CD4-positive, alpha-beta T cell treated with Interleukin-21 for 1 hour (primary cell): Measurements from ENCODE around the gene TUBA3C.
"Not testable (repeated sequence)": the region's sequence is repeated elsewhere in the genome, so short reads cannot be mapped to it uniquely, and the experiment has no call there.

Experiments
- DNase-seq: peaks from one replicate; pipeline ENCODE4 v3.0.0-alpha.2; 2020

The TUBA3C gene

DNA sequence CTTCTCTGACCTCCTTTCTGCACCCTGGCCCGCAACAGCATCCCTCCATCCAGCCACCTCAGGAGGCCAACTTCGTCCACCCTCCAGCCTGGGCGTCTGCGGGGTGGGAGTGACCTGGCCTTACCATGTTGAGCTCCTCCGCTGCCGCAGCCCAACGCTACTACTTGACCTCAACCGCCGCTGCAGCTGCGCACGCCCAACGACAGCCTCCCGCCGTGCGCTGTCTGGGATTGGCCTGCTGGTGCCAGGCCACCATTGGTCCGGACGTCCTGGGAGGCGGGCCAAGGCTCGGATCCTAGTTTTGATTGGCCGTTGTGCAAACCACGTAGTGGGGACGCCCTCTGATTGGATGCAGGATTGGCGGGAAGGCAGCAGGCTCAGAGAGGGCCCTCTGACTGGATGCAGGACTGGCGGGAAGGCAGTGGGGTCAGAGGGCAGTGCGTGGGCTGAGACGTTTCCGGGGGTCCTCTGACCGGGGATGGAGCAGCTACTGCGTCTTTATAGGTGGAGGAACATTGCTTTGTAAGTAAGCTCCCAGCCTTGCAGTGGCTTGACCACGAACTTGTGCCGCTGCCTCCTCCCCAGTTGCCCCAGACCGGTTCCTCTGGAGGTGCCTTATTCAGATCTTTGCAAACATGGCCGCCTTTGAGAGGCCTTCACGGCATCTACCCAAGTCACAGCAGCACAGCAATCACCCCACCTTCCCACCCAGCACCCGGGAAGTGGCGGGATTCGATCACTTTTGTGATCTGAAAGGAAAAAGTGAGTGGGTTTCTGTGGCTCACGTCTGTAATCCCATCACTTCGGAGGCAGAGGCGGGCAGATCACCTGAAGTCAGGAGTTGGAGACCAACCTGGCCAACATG is at the start of gene TUBA3C:
Gene TUBA3C, minus strand, starts transcription at position 204 of the 865 bp plus-strand sequence. Its CDS starts 77 bp downstream, at position 127.
- DNase-seq, result no peak

DNA sequence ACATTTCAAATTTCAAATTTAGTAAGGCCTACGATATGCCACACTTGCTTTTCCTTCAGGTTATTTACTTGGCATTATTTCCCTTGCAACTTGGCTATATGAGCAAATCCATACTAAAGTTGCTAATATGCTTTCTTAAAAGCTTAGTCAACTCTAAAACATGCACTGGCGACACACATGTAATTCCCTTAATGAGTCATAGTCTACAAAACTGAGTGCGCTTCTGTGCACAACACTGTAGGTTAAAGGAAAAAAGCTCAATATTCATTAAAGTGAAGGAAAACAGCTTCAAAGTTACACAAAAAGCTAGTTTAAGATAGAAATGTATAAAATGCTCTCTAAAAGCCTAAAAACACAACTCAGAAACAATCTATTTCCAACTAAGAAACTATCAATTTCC is 25.8 kb upstream of the TUBA3C start:
- DNase-seq, result not testable (repeated sequence)

DNA sequence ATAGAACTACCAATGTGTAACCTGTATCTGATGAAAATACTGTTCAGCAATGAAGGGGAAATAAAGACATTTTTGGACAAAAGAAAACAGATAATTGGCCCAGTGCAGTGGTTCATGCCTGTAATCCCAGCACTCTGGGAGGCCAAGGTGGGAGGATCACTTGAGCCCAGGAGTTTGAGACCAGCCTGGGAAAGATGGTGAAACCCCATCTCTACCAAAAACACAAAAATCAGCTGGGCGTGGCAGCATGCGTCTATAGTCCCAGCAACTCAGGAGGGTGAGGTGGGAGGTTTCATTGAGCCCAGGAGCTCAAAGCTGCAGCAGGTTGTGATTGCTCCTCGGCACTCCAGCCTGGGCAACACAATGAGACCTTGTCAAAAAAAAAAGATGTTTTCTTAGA is 11.0 kb upstream of the TUBA3C start:
- DNase-seq, result not testable (repeated sequence)

DNA sequence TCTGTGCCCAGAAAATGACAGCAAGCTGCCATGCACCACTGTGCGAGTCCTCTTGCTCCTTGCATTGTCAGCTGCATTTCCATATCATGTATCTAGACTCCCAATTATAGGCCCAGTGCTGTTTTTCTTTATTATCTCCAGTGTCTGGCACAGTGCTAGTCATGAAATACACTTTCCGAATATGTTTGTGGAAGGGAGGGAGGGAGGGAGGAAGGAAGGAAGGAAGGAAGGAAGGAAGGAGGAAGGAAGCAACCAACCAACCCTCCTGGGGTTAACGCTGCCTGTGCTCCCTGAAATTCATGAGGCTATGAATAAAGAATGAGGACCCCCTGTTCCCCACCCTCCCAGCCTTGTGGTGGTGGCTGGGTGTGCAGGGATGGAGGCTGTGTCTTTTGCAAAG is 8.3 kb upstream of the TUBA3C start:
- DNase-seq, result not testable (repeated sequence)

DNA sequence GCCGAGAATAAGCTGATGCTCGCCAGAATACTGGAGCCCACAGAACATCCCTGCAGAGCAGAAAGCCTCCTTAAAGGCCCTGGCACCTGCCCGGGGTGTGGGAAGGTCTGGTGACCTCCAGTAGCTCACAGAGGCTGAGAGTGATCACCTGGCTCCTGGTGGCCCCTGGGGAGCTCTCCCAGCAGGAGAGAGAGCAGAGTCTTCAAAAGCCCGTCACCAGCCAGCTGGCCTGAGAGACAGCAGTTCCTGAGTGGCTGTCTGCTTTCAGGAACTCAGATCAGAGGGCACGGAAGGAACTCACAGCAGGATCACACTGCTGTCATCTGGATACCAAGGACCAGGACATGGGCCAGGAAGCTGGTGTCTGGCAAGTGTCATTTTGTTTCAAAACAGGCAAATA is 7.7 kb upstream of the TUBA3C start:
- DNase-seq, result not testable (repeated sequence)

DNA sequence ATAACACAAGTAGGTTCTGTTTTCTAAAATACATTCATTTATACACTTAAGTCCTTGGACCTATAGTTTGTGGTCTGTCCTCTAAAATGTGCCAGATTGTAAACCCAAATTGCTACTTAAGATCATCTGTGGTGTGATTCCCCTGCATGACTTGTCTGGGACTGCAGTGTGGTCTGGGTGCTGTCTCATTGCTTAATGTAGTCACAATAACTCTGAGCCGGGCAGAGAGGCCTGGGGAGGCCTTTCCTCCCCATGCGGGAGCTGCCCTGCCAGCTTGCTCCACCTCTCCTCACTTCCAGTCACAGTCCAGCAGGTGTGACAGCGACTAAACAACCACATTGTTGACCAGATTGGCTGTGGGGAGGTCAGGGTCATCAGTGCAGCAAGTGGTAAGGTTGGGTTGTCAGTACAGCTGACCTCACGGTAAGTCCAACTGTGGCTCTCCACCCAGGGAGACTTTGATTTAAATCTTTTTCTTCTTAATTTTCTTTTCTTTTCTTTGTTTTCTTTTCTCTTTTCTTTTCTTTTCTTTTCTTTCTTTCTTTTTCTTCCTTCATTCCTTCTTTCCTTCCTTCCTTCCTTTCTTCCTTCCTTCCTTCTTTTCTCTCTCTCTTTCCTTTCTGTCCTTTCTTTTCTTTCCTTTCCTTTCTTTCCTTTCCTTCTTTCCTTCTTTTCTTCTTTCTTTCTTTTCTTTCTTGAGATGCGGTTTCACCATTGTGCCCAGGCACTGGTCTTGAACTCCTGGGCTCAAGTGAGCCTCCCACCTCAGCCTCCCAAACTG is 4.4 kb upstream of the TUBA3C start:
- no peak for DNase-seq

DNA sequence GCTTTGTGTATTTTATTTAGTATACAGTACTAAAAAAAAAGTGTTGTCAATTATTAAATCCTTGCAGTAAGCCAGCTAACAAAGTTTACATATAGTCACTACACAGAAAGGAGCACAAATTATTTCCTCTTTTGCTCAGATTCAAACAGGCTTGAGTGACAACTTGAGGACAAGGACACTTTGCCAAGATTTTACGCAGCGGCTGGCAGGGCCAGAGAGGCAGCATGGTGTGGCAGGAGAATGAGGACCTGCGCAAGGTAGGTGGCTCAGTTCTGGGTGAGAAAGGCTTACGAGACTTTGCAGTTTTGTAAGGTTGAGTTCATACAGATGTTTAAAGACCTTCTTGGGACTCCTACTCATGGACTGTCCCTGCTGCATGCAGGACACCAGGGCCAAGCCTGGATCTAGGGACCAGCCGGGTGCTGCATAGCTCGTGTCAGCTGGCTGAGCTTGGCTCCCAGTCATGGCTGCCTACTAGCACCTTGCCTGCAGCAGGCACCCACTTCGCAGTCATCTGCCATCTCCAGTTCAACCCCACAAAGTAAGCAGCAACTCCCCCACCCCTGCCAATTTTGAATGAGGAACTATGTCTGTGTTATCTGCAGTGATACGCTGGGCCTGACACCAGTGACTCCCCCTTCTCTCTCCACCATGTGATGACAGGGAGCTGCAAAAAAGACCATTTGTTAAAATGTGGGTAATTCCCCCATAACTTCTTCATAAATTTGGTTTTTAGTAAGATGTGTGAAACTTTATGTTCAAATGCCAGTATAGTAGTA is 3.7 kb upstream of the TUBA3C start:
- no peak for DNase-seq

DNA sequence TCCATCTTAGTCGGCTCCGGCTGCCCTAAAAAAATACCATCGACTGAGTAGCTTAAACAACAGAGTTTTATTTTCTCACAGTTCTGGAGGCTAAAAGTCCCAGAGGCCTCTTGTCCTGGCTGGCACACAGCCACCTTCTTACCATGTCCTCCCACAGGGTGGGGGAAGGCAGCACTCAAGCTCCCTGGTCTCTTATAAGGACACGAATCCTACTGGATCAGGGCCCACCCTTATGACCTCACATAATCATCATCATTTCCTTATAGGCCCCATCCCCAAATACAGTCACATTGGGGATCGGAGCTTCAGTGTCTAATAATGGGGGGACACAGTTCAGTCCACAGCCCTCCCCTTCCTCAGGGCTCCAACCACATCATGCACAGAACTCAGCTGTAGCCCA is 2.6 kb upstream of the TUBA3C start:
- no peak for DNase-seq

DNA sequence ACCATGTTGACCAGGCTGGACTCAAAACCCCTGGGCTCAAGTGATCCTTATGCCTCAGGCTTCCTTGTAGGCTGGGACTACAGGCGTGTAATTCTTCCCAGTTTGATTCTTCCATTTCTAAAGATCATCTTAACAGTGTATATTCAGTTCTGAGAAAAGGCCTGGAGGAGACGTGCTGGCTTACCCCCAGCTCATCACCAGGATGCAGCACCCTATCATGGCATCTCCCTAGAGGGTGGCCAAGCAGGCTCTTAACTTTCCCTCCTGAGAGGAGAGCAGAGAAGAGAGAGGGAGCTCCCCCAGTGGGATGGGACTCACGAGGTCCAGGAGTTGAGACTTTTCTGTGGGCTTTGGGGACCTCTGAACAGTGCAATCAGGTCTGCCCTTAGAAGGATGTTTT is 2.1 kb upstream of the TUBA3C start:
- no peak for DNase-seq

DNA sequence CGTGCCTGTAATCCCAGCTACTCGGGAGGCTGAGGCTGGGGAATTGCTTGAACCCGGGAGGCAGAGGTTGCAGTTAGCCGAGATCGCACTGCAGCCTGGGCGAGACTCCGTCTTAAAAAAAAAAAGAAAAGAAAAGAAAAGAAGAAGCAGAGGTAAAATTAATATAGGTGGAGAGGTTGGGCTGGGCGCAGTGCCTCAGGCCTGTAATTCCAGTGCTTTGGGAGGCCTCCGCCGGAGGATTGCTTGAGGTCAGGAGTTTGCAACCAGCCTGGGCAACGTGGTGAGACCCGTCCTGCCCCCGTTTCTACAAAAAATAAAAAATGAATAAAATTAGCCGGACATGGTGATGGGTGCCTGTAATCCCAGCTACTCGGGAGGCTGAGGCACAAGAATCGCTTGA is 912 bp upstream of the TUBA3C start:
- DNase-seq, result no peak

DNA sequence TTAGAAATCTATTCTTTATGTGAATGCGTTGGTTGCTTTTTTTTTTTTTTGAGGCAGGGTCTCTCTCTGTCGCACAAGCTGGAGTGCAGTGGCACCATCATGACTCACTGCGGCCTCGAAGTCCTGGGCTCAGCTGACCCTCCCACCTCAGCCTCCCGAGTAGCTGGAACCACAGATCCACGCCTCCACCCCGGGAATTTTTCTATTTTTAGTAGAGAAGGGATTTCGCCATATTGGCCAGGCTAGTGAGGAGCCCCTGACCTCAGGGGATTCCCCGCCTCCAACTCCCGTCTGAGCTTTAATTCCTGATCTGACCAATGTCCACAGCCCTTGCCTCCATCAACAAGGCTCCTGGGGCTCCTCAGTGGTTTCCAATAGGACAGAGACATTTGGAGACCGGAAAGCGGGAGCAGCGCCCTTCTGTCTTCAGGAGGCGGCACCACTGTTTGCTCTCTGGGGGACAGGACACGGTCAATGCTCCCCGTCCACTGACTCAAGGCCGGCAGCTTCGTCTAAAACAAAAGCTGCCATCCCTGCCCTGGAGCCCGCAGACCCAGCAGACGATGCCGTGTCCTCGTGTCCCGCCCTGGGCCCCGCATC is 503 bp downstream of the TUBA3C start:
- DNase-seq, result no peak

DNA sequence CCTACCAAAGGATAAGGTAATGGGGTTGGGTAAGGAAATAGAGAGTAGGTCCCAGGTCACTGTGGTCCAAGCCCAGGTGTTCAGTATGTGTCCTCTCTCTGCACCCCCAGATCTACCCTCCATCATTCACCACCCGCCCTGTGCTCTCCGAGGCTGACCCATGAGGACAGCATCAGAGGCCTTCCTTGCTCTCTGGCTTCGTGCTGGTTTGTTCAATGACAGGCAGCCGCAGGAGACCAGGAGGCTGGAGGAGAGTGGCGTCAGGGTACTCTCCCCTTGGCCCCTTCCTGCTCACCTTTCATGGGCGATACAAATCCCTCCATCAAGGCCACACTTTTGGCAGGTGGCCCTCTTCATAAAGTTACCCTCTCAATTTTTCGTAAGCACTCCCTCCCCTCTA is 1.7 kb downstream of the TUBA3C start:
- no peak for DNase-seq

DNA sequence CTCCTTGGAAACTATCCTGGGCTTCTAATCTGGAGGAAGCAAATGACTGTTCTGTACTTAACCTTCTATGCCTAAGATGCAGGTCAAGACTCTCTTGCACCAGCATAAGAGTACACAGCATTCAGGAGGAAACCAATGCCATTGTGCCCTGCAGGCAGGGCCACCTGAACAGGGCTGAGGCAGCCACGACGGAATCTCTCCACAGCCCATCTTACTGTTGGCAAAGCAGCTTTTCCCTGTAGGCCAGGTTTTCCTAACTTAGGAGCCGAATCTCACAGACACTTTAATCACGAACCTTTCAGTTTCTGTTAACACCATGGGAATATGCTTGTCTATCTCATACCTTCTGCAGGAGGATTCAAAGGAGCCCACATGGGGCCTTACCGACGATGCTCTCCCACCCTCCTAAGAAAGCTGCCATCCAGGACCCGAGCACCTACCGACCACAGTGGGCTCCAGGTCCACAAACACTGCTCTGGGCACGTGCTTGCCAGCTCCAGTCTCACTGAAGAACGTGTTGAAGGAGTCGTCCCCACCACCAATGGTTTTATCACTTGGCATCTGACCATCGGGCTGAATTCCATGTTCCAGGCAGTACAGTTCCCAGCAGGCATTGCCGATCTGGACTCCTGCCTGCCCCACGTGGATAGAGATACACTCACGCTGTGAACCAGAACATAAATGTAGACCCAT is 2.6 kb downstream of the TUBA3C start:
- no peak for DNase-seq

DNA sequence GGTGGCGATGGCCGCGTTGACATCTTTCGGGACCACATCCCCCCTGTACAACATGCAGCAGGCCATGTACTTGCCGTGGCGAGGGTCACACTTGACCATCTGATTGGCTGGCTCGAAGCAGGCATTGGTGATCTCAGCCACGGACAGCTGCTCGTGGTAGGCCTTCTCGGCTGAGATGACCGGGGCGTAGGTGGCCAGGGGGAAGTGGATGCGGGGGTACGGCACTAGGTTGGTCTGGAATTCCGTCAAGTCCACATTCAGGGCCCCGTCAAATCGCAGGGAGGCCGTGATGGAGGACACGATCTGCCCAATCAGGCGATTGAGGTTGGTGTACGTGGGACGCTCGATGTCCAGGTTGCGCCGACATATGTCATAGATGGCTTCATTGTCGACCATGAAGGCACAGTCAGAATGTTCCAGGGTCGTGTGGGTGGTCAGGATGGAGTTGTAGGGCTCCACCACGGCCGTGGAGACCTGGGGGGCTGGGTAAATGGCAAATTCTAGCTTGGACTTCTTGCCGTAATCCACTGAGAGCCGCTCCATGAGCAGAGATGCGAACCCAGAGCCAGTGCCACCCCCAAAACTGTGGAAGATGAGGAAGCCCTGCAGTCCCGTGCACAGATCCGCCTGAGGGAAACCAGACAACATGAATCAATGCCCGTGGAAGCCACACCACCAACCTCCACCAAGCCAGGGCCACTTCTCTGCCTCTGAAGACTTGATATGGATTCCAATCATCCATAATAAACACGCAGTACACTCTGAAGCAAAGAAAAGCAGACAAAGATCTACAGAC is 4.4 kb downstream of the TUBA3C start:
- not testable (repeated sequence) for DNase-seq

DNA sequence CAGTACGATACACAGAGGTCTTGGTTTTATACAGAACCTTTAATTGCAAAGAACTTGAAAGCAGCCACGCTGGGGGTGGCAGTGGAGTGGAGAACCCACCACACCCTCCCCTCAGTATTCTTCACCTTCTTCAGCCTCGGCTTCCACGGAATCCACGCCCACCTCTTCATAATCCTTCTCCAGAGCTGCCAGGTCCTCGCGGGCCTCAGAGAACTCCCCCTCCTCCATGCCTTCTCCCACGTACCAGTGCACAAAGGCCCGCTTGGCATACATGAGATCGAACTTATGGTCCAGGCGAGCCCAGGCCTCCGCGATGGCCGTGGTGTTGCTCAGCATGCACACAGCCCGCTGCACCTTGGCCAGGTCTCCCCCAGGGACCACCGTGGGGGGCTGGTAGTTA is 7.9 kb downstream of the TUBA3C start:
- DNase-seq, result no peak

DNA sequence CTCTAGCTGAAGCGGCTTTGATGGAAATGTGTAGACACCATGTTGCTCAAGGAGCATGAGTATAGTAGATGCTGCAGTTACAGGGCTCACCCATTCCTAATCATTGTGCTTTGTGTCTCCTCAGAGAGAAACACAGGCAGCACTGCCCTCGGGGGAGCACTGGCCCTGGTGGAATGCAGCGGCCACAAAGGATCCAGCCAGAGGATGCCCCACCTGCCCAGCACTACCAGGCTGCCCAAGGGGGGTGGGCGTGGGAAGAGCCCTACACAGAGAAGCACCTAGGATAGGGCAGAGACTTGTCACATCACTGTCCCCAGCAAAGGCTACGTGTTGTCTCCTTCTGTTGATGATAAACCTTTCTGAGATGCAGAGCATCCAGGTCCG is 9.0 kb downstream of the TUBA3C start:
- DNase-seq, result no peak

DNA sequence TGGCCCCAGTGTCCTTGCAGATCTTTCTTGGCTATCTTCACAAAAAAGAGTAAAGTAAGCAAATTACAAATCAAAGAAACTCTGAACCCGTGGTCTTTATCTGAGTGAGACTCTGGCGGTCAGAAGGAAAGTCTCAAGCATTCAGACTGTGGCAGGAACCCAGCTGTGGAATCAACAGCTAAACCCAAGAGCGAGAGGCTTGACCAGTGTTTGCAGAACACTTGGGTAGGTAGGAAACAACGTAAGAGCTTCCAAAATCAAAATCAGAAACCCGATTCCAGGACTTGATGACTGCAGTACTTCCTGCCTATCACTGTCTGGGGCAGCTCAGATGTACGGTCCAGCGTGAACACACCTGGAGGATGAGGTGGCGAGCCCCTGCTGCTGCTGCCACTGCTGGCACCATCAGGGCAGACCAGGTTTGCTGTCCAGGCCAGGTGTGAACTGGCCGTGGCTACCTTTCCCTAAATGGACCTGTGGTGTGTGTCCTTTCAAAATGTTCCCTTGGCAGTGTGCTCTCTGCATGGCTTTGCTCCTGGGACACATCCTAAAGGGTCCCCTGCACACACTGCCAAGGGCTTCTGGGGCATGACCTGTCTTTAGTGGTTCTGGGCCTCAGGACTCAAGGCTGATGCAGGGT is 9.5 kb downstream of the TUBA3C start:
- DNase-seq, result no peak

DNA sequence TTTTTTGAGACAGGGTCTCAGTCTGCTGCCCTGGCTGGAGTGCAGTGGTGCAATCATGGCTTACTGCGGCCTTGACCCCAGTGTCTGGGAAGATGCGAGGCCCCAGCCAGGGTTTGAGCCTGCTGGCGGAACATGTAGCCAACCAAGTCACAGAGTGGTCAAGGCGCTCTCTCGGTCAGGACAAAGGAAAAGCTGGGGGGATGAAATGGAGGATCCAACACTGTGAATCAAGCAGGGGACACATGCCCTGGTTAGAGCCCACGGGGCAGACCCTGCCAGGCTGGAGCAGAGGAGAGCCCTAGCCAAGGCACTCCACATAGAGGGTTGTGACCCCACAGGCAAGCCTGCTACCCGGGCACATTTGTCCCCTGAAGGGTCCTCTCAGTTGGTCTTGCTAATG is 10.1 kb downstream of the TUBA3C start:
- DNase-seq, result no peak

DNA sequence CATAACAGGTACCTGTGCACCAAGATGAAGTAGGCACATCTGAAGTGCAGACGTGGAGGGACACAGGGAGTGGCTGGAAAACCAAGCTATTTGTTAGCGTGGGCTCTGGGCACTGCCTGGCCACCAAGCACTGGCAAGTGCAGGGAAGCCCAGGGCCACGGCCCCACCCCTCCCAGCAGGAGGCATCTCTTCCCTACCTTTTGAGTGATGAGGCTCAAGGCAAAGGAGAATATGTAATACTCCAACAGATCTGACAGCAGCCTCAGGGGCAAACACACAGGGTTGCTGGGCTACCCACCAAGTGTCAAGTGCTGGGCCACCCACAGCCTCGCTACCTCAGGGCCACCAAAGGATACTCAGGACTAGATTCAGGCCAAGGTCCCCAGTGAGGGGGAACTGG is 11.6 kb downstream of the TUBA3C start:
- DNase-seq, result no peak

DNA sequence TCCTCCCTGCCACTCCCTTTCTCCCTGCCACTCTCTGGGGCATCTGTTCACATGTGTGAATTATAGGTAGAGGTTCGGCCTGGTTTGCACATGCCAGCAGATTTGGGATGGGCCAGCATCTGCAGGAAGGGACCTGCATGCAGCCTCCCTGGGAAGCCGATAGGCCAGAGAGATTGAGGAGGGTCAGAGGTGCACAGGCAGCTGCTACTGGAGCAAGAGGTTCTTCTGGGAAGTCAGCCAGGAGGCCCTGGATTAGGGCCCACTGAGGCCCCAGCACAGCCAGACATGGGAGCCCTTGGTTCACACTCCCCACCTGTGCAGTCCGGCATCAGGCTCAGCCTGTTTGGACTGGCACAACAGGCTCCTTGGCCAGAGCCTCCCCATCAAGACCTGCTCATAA is 12.1 kb downstream of the TUBA3C start:
- no peak for DNase-seq

DNA sequence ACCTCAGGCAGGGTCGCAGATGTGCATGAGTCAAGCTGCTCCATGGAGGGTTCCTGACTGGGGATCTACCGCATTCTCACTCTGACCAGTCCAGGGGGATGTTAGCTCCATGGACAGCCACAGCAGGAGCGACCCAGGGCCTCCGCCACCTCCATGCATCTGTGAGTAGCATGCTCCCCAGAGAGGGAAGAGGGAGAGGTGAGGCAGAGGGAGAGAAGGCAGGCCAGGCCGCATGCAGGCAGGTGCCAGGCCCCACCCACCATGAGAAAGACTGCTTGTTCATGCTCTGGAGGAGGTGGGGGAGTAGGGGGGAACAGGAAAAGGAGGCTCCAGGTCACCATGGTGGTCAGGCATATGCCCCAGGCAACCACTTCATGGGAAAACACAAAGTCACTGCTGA is 20.3 kb downstream of the TUBA3C start:
- DNase-seq, result no peak
